HG03520 (cell line): ENCODE measurements around the gene LPAR5.
A peak's percentile ranks its signal among the peaks of the same experiment; 100 is the strongest.

Experiments
- ATAC-seq: cut with Tn5 transposase; IDR thresholded peaks from one replicate; pipeline ENCODE4 v1.9.1; 2021; ENCODE audit warnings: mild to moderate bottlenecking, moderate library complexity; ENCODE audit not compliant: unreplicated experiment

LPAR5 gene

DNA sequence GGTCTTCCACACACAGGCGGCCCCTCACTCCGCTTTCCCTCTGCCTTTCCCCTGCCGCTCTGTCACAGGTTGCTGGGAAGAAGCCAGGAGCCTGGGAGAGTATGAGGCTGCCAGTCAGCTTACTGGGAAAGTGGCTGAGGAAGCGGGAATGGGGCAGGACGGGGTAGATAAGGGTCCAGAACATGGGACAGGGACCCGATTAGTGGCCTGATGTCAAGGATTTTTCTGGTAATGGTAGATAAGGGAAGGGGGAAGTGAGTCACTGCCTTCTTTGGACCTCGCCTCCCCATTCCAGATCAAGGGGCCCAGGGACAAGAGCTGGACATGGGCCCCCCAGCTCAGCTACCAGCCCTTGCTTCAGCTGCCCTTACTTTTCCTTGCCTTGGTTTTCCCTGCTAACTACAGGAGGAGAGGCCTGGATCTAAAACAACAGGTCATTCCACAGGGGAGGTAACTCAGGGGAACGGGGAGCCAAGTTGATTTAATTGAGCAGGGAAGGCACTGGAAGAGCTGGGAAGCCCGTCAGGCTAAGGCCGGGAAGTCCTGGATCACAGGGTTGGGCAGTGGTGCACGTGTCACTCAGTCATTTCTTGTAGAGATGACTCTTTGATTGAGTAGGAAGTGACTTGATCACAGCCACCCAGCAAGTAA, 3.5 kb upstream of the LPAR5 start:
- no peak for ATAC-seq

DNA sequence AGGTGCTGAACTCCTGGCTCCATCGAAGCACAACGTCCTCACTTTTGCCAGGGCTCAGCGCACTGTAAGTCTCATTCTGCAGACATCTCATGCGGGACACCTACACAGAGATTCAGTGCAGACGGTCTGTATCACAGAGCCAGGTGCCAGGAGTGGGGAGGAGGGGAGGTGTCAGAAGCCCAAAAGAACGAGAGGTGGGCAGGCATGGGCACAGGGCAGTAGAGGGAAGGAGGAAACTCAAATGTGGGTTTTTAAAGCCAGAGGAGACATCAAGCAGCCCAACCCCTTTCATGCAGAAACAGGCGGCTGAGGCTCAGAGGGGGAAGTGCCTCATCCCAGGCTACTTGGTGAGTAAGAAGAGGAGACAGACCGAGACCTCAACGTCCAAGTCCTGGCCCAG, 2.5 kb upstream of the LPAR5 start:
- no peak for ATAC-seq

DNA sequence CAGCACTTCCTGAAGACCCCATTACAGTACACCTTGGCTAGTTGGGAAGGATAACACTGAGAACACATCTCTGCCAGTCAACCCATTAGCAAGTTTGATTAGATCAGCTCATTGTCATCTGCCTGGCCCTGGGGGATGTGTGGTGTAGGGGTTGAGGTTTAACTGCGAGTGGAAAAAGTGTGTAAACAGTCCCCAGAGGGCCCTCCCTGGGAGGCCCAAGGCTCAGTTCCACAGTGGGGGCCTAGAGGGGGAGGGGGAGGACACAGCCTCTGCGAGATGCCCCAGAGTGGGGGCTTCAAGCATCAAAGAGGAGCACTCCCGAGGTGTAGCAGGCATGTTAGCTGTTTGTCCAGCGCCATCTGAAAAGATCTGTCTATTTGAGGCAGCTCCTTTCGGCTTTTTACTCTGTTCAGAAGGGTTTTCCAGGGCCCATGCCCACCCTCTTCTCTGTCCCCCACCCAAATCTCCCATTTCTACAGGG, 344 bp downstream of the LPAR5 start:
- ATAC-seq: peak; percentile 46

DNA sequence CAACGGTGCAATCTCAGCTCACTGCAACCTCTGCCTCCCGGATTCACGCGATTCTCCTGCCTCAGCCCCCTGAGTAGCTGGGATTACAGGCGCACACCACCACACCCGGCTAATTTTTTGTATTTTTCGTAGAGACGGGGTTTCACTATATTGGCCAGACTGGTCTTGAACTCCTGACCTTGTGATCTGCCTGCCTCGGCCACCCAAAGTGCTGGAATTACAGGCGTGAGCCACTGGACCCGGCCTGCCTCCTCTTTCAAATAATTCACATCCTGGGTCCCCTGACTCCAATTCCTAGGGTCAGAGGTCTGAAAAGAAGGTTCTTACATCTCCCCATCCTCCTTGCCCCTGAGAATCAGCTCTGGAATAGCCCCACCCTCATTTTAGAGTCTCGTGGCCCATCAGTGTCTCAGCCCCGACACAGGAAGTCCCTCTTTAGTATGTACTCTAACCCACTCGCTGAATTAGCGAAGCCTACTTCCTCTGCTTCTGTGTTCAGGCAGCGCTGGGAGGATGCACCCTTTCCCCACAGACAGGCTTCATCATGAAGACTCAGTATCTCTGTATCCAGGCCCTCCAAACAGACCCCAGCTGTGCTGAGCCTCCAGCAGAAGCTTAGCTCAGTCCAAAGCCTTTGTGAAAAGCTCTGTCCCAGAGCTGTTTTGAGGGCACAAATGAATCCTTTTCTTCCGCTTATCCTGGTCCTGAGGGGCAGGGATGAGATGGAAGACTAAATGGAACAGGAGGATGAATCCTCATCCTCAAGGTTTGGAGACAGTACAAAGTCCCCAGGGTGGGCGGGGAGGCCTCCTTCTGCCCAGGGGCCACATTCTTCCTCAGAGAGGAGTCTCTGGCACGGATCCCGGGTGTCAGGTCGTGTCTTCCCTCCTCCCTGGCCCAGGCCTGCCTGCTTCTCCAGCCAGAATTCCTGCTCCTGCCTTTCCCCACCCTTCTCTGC, 3.5 kb downstream of the LPAR5 start:
- peak; percentile 40 for ATAC-seq

DNA sequence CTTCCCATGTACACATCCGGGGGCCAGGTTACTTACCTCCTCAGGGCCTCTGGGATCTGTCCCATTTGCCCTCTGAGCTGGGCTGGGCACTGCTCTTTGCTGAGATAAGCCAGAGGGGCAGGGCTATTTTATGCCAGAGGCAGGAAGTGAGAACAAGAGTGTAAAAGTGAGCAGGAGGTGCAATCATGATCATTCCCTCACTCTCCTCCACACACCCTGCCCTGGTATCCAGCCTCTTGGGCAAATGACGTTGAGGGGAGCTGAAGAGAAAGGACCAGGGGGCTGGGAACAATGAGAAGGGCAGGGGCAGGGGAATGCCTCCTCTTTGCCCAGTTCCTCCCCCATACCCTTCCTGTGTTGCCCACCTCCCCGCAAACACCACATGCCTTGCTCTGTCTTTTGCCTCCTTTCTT, 4.2 kb downstream of the LPAR5 start:
- no peak for ATAC-seq

DNA sequence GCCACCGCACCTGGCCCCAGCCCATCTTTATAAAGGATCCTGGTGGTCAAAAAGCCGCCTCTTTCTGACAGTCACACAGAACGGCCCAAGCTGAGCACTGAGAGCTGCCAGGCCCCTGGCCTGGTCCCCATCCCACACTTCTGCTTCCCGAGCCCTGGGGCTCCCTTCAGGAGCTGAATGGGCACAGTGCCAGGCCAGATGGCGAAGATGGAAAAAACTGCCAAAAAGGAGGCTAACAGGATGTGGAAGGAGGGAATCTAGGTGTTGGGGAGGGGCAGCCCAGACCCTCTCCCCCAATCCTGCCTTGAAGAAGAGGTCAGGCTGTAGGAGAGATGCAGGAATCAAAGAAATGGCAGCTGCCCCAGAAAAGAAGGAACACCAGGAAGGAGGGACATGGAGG, 5.0 kb downstream of the LPAR5 start:
- no peak for ATAC-seq

DNA sequence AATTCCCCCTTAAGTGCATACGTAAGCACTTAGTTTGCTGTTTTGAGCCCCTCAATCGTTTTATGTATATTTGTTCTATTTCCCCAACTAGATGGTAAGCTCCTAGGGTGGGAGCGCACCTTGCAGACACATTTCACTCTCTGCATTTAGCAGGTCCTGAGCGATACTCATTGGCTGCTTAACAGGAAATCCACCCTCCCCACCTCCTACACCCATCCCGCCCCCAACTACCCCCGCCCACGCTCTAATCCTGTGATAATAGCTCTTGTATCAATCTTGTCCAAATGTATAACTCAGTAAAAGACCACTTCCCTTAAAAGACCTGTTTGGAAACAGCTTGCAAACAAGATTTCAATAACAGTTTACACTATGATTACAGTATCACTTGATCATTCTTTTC, 8.1 kb downstream of the LPAR5 start:
- ATAC-seq: no peak

DNA sequence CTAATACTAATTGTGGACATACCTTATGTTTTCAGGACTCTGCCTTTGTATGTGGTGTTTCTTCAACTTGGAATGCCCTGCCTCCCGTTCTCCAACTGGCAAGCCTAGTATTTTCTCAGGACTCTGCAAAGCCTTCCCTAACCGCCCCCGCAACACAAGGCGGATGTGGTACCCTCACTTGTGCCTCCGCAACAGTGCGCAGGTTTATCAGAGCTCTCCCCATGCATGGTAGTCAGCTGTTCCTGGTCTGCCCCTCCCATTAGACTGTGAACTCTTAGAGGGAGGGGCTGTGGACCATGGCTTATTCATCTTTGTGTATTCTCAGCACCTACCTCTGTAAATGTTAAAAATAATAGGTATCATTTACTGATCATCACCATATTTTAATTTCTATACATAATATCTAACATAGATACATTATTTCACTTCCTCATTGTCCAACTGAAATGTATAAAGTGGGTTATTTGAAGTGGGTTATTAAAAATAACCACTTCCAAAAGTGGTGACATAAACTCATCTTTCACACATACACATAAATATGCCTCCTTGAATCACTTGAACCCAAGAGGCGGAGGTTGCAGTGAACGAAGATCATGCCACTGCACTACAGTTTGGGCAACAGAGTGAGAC, 9.0 kb downstream of the LPAR5 start:
- ATAC-seq: no peak

DNA sequence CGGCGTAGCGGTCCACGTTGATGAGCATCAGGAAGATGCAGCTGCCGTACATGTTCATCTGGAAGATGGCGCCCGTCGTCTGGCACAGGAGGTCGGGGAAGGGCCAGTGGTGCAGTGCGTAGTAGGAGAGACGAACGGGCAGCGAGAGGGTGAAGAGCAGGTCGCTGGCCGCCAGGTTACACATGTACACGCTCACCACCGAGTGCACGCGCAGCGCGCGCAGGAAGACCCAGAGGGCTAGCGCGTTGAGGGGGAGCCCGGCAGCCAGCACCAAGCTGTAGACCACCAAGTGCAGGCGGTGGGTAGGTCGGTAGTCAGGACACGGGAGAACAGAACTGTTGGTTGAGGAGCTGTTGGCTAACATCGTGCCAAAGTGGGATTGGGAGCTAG, 14.9 kb downstream of the LPAR5 start:
- no peak for ATAC-seq

DNA sequence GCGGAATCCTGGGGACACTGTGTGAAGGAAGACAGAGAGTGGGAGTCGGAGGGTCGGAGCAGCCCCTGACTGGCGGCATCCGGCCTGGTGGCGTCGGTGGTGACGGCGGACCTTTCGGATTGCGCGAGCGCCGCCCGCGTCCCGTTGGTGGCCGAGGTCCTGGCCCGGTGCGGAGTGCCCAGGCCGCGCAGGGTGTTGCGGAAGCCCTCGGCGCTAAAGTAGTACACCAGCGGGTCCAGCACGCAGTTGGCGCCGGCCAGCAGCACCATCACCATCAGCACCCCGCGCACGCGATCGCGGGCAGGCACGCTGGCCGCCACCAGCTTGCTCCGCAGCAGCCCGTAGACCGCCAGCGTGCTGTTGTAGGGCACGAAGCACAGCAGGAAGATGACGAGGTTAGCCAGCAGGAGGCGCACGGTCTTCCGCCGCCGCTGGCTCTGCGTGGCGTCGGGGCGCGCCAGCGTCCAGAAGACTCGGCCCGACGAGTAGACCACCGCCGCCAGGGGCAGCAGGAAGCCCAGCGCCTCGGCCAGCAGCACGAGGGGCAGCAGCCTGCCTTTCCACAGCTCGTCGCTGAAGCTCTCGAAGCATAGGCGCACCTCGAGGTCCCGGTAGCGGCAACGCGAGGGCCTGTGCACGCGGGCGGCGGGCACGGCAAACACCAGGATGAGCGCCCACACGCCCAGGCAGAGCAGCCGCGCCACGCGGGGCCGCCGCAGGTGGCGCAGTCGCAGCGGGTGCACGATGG, 15.4 kb downstream of the LPAR5 start:
- ATAC-seq: no peak

DNA sequence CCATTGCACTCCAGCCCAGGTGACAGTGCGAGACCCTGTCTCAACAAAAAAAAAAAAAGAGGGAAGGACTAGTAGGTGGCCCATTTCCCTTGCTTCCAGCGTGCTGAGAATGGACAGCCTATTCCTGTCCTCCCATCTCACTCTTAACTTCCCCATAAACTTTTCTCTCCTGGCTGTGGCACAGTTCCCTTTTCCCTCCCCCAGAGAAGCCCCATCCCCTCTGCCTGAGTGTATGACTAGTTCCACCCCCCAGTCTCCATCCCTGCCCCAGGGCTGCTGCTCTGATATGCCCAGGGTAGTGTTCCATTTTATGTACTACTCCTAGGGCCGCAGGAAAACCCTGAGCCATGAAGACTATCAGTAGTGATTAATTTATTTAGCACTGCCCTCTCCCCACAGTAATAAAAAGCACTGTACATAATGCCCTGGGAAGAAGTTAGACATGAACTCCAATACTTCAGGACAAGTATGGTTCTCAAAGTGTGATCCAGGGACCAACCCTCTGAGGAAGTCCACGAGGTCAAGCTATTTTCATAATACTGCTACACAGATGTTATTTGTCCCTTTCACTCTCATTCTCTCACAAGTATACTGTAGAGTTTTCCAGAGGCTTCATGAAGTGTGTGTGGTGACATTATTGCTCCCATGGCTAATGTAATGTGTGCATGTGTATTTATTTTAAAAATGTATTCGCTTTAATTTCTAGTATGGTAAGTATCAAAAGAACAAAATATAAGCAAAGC, 17.1 kb downstream of the LPAR5 start:
- ATAC-seq: no peak

DNA sequence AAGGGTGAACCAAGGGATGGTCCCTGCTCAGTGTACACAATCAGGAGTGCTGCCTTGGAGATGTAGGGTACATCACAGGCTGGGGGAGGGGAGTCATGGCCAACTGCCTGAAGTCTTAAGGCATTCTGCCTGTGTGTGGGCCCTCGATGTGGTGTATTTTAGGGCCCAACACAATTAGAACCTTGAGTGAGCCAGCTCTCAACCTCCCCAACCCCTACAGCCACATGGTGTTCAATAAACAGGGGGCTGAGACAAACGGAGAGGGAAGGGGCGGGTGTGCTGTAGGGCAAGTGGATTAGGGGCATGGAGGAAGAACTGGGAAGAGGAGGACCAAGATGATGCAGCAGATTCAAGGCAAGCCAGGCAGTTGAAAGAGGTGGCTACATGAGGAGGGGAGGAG, 20.0 kb downstream of the LPAR5 start:
- ATAC-seq: no peak

DNA sequence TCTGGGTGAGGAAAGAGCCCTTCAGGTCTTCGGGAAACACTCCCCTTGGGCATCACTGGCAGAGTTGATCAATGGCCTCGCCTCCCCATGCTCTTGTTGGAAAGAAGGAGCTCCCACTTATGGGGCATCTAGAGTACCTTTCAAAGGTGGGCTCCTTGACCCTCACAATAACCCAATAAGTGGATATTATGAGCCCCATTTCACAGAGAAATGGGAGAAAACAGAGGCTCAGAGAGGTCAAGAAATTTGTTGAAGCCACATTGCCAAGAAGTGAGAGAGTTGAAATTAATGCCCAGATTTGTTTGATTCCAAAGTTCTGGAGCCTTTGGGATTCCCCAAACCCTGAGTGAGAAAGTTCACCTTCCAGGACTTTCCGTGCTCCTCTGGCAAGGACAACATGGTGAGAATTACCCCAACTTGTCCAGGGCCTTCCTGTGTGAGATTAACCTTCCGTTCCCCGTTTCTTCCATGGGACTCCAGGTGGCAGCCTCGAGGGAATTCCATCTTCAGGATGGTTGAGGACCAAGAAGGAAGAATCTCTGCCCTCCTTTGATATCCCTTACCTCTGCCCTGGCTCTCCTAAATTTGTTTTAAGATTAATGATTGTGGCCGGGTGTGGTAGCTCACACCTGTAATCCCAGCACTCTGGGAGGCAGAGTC, 21.1 kb downstream of the LPAR5 start:
- ATAC-seq: no peak

DNA sequence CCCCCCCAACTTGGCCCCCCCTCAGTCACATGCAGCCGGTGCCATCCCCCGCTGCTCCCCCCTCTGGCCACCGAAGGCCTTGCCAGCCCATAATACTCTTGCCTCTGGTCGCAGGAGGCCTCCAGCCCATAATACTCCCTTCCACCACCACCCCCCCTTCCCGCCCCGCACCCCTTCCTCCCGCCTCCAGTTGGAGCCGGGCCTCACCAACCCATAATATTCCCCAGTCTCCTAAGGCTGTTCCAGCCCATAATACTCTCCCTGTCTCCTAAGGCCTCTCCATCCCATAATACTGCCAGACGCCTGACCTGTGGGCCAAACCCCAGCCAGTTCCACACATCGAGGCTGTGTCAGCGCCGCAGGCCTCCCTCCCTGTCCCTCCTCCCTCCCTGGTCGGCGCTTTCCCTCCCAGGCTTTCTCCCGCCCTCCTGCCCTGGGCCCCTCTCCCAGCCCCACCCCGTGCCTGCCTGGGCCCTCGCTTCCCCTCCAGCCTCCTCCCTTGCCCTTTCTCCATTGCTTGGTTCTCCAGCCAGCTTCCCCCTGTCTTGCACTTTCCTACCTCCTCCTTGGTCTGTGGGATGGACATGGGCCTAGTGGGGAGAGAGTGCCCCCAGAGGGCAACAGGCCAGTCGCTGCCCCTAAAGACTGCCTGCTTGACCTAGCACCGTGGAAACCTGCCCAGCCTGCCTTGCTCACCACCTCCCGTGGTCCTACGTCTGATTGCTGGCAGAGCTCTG, 21.8 kb downstream of the LPAR5 start:
- no peak for ATAC-seq

DNA sequence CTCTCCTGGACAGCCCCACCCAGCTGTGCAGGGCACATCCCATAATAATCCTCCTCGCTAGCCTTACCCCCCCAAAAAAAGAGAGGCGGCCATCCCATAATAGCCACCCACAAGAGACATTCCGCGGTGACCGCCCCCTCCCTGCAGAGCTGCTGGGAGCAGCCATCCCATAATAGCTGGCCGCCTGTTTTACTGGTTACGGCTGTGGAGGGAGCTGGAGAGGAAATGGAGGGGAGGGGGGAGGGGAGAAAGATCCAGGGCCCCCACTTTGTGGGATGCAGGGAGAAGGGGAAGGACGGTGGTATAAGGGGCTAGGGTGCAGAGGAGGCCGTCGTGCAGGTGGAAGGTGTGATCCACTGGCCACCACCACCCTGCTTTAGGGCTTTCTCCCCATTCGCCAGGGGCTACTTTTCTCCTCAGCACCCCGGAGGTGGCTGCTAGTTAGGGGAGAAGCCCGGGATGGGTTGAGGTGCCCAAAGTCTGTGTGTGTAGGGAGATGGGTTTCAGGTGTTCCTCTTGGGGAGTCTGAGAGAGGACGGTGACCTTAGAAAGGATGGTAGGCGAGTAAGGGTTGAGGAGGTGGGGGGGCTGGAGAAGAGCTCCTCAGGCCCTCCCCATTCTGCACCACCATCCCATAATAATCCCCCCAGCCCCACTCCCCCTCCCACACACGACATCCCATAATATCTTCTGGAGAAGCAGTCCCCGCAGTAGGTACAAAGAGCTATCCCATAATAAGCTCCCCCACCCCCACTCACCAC, 22.6 kb downstream of the LPAR5 start:
- ATAC-seq: no peak

DNA sequence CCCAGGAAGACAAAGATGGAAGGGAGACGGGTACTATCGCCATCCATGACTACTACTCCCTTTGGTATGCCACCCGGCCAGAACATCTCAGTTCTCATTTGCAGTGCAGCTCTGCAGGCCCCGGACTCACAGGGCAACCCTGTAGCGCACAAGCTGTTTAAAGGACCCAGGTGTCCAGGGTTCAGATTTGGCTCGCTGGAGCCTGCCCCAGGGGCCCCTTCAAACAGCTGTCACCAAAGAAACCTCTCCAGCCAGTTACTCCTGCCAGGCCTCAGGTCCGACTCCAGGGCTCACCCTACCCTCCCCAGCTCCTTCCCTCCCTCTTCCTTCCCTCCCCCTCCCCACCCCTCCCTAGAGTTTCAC, 23.1 kb downstream of the LPAR5 start:
- ATAC-seq: no peak

DNA sequence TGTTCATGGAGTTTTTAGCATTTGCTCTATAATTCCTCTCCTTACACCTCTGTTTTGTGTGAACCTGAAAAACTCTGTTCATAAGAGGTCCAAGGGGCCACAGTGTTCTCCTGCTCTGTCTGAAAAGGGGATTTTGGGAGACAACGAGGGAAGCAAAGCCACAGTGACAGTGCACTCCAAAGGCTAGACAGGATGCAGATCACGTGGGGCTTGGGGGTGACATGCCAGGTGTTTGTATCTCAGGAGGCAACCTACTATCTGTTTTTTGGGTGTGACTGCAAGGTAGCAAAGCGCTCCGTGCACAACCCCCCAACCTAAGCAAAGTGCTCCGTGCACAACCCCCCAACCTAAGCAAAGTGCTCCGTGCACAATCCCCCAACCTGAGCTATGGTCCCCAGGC, 23.5 kb downstream of the LPAR5 start:
- ATAC-seq: no peak

DNA sequence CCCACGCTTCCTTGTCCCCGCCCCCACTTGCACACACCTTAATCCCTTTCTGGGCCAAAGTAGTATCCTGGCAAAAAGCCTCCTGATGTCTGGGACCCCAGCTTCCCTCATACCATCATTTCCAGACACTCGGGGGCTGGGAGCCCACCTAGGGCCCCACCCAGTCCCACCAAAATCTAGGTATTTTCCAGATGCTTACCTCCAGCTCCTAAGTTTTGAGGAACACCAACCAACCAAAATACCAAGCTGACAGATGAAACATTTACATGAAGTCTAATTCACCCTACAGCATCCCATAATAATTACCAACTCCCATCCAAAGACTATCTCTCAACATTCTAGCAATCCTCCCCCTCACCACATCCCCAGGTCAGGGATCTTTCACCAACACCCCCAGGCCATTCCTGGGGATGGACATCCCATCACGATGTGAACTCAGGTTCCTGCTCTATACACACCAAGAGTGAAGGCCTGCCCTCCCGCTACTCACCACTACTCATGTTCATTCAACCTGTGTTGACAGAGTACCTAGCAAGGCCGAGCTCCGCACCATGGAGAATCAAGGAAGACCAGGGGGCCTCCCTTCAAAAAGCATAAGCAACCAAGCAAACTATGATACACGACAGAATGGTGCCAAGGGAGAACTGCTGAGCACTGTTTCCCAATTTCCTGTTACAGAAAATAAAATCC, 27.0 kb downstream of the LPAR5 start:
- ATAC-seq: no peak
